Measurements from ENCODE around the gene KIAA1217. TPM values are rescaled to one million over a fixed set of nuclear protein-coding genes. Genes with fewer than 3 reads are reported as not detected.
"Not testable (repeated sequence)": the region's sequence is repeated elsewhere in the genome, so short reads cannot be mapped to it uniquely, and the experiment has no call there.

KIAA1217 gene
- polyA plus RNA-seq, 1 donor, result 41.8 TPM

DNA sequence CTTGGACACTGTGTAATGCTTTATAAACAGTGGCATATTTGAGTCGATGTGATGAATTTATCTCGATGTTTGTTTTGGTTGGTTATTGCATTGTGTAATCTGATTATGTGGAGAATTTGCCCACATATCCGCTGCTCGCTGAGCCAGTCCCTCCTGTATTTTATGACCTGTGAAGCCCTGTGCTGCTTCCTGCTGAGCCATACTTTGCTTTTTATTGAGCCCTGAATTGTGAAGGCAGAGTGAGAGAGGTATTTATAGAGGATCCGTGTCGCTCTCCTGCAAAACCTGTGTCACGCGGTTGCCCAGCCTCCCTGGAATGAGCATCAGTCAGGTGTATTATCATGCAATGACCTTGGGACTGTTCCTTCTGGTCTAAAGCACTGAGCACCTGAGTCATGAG is 261.1 kb downstream of the KIAA1217 start:
- DNase-seq, result no peak

DNA sequence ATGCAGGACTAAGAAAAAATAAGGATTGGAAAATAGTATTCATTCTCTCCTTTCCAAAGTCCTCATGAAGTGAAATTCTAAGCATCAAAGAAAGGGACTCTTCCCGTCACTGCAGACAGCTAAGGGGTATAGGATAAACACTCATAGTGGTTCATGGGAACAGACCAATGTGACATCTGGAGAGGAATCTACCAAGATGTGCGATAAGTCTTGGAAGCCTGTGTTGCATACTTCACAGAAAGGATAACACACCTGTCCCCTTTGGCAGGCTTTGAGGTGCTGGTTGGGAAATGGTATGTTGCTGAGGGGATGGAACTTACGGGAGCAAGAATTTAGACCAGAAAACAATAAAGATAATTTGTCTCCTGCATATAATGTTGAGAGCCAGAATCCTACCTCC is 266.7 kb downstream of the KIAA1217 start:
- no peak for DNase-seq

DNA sequence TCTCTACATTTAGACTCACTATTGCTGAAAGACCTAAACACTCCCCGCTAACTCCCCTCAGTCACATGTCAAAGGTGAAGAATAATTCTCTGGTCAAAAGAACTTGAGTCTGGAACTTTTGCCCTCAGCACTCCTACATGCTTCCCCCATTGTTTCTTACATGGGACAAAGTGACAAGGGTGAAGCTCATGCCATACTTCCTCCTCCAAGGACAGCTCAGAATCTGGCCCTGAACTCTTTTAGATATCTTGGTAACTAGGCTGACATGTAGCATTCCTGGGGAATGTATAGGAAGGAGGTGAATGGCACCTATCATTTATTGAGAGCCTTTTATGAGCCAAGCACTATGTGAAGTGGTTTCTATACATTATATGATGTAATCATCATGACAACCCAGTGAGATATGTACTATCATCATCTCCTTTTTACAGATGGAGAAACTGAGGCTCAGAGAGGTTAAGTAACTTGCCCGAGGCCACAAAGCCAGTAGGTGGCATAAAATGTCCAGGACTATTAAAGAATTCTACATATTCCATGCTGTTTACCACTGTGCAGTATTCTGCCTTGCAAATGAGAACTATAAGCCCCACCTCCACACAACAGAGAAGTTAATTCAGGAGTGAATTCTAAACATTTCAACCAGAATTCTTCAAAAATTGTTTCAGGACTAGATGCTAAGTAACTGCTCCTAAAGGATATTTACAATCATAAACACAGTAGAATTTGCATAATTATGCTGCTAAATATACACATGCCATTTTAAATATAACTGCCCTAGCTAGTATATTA is 268.2 kb downstream of the KIAA1217 start:
- no peak for DNase-seq

DNA sequence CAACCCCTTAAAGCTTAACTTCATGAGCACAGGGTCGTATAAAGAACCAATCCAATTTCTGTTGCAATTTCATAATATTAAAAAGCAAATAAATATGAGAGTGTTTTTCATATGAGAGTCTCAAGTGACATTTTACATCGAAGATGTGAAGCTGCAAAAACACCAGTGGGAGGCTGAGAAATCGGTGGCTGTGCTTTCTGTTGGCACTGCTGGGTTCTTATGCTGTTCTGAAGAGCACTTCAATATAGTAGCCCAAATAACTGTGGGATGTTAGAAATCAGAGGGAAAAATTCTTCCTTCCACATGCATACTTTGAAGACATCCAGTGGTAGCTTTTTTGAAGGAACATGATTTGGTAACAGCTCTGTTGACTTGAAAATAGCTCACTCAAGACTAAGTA is 269.0 kb downstream of the KIAA1217 start:
- no peak for DNase-seq

DNA sequence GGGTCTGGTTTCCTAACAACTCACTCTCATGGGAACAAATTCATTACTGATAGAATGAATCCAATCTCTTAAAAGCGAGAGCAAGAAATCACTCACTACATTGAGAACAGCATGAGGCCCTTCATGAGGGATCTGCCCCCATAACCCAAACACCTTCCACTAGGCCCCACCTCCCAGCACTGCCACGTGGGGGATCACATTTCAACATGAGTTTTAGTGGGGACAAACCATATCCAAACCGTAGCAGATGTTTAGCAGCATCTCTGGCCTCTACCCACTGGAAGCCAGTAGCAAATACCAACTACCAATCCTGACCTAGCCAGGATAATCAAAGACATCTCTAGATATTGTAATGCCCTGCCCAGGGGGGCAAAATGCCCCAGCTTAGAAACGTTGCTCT is 270.9 kb downstream of the KIAA1217 start:
- DNase-seq, result no peak

DNA sequence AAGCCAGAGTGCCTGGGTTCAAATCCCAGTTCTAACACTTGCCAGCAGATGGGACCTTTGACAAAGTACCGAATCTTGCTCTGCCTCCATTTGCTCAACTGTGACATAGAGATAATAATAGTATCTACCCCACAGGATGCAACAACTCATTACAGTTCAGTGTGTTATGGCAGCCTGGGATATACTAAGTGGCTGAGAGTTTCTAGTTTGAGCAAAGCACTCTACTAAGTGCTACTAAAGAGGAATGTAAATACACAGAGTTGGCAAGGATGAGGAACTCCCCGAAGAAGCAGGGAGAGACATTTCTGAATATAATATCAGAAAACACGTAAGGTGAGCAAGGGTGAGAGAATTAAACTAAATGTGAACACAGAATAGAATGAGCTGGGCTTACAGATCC is 271.5 kb downstream of the KIAA1217 start:
- DNase-seq, result no peak

DNA sequence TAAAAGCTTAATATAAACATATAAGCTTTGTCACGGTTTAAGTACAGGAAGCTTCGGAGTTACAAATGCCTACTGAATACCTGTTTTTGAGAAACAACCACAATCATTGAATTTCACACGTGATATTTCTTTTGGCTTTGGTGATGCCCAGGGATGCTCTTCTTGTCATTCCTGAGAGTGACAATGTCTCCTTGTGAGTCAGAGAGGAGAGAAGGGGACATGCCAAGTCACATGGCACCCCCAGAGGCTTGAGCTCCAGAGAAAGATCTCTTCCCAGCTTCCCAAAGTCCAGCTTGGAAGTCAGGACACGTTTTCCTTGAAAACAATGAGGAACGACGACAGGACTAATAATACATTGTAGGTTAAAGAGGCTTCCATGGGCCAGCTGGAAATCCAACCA is 272.3 kb downstream of the KIAA1217 start:
- DNase-seq, result no peak

DNA sequence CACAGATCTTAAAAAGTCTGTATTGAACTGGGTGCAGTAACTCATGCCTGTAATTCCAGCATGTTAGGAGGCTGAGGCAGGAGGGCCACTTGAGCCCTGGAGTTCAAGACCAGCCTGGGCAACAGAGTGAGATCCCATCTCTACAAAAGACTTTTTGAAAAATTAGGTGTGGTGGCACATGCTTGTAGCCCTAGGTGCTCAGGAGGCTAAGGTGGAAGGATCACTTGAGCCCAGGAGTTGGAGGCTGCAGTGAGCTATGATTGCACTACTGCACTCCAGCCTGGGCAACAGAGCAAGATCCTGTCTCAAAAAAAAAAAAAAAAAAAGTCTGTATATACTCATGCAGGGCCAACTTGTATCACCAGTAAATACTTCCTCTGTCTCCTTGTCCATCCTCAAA is 273.8 kb downstream of the KIAA1217 start:
- DNase-seq, result not testable (repeated sequence)

DNA sequence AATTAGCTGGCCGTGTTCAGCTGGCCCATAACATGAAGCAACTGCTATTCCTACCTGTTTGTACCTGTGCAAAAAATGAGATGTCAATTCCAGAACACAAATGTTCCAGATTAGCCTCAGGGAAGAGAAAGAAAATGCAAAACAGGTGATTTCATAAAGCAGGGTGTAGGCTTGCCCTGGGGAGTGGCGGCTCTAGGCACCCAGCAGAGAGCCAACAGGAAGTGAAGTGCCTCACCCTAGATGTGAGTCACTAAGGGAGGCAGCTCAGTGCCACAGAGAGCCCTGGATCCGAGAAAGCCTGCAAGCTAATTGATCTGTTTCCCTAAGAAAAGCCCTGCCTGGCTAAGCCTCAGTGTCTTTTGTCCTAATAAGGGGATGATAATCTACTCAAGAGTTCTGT is 274.8 kb downstream of the KIAA1217 start:
- DNase-seq, result no peak

DNA sequence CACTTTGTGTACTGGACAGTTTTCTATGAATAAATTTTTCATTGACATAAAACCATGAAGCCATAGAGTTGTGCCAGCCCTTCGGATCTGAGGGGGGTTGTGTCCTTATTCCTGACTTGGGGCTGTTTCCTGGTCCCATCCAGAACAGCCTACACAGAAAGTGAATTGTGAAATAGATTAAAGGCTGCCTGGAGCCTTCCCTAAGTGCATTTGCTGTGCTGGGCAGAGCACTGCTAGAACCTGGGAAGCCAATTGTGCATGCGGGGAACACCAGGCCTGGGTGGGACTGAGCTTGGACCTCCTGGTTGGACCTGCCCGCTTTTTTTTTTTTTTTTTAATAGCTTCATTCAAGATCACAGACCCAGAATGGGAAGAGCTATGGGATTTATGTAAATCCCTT is 275.8 kb downstream of the KIAA1217 start:
- DNase-seq, result no peak

DNA sequence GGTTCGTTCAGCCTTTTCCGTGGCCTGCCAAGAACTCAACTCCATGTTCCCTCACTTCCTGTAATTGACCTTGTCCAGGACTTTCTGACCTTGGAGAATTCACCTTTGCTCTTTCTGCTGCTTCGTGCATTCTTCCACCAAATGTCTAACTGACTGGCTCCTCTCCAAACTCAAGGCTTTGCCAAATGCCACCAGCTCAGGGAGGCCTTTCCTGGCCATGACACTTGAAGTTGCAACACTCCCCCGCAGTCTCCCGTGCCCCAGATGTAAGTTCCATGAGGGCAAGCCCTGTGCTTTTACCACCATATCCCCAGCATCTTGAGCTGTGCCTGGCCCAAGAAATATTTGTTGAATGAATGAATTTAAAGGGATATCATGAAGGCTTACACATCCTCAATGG is 276.4 kb downstream of the KIAA1217 start:
- no peak for DNase-seq

DNA sequence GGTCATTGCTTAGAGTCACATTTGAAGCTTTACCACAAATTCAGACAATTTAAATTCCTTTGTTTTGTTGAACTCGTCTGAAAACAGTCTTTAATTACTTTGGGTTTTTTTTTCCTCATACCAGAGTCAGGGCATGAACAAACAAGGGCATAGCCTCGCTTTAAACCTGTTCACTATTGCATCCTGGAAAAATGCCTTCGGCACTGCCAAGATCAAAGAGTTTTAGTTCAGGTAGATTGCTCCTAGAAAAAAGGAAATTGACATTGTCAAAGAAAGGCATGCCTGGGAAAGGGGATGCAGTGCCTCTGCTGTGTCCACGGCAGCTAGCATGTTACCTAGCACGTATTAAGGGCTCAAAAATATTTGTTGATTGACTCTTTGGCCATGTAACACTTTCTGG is 279.7 kb downstream of the KIAA1217 start:
- no peak for DNase-seq

DNA sequence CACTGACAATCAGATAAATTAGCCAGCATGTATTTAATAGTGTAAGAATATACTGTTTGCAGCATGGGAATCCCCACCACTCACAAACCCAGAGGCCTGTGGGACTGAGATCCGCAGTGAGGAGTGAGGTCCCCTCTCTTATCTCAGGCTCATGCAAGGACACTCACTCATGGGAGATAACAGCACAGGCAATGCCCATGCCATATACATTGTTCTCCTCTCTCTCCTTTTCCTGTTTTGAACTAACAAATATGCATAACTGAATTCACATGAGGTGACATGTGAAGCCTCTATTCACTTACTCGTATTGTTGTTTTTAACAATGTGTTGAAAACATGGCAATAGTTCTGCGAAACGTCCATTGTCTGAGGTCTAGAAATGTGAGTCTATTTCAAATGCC is 284.2 kb downstream of the KIAA1217 start:
- no peak for DNase-seq

DNA sequence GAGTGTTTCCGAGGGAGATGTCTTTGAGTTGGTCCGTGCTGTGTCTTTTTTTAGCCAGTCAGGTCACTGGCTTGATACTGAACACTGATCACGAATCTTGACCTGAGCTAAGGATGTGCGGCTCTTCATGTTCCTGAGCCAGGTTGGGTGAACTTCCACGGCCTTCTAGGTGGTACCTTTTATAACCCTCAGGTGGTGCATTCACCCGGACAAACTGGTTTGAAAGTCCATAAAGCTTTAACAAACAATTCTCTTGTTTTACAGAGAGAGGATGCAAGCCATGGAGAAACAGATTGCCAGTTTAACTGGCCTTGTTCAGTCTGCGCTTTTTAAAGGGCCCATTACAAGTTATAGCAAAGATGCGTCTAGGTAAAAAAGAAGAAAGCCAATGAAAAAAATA is 285.3 kb downstream of the KIAA1217 start:
- DNase-seq, result no peak

DNA sequence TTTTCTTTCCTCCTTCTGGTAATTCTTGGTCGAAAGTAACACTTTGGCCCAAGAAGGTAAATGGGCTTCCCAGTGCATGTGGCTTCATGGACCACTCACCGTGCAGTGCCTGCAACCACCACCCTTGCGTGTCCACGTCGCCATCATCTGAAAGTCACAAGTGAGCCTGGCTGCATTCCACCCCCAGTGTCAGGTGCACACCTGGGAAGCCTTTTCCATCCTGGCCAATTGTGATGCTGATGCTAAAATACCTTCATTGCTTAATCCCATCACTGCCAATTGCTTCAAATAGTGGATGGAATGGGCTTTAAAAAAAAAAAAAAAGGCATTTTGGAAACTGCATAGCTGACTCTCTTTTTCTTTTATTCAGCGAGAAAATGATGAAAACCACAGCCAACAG is 285.8 kb downstream of the KIAA1217 start:
- DNase-seq, result no peak

DNA sequence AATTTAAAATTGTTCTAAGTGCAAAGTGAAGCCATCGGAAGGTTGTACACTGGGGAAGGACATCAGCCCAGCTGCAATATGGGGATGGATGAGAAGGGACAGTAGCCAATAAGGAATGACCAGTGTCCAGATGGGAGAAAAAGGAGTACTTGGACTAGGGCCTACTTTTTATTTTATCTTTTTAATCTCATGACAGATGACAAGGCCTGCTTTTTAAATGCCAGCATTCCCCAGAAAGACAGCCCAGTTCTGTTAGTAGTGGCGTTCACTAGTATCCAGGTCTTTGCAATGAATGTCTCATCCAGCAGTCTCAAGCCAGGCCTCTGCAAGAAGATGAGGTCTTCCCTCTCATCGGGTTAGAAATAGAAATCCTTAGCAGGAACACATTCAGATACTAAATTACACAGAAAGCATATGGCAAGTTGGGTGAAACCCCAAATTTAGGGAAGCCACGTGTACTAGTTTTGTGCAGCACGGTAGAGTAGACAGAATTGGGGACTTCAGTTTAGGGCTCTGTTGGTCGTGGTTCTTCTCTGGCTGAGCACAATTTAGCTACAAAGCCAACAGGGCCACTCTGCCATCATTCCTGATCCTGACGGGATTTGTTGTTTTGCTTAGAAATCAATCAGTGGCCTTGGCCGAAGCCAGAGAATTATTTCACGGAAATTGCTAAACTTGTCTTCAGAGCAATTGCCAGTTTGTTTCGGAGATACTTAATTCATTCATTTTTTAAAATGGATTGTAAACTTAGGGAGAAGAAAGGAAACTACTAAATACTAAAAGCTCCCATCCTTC is 286.9 kb downstream of the KIAA1217 start:
- peak; percentile 32 for DNase-seq

DNA sequence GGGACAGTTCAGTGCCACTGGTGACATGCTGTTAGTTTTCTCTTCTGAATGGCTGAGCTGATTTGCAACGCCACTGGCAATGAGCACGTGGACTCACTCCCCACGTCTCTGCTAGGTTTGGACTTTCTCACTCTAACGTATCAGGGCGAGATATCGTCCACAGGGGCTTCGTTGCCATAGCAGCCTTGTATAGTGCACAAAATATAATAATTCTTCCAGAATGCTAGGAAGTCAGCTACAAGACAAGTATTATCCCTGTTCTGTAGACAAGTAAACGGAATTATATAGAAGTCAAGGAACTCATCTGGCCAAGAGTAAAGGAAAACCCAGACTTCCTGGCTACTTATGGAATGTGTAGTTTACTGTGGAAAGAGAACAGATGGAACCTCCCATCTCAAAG is 288.0 kb downstream of the KIAA1217 start:
- peak; percentile 76 for DNase-seq

DNA sequence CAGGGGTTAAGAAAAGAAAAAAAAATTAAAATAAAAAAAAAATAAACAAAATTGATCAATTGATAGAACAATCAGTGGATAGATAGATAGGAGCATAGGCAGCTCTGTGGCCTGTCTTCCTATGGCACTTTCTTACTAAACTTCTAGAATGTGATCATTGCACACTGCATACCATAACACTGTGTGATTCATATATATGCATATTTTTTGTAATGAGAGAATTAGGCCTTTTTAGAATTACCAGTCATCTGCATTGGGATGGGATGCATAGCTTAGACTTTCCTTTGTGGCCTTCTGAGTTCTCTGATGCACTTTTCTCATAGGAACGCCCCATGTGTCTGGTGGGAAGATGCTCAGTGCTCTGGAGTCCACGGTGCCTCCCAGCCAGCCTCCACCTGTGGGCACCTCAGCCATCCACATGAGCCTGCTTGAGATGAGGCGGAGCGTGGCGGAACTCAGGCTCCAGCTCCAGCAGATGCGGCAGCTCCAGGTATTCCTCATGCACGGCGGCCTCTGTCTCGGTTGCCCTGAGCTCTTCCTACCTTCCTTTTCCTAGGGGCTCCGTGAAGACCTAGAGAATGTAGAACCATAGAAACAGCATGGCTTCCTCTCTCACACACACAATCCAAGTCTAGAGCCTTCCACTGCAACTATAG is 292.2 kb downstream of the KIAA1217 start:
- DNase-seq, result no peak

DNA sequence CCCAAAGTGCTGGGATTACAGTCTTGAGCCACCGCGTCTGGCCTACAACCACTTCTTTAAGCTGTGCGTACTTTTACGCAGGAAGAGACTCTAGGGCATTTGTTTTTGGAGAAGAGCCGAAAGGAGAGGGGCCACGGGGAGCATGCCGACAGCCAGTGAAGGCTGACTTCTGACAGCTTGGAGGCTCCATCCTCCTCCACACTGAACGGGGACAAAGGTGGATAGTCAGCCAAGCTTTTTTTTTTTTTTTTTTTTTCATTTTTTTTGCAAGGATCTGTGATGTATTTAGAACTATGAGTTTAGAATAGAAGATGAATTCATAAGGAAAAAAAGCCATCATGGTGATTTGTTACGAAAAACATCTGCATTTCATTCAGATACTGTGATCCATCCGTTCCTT is 293.1 kb downstream of the KIAA1217 start:
- peak; percentile 36 for DNase-seq

DNA sequence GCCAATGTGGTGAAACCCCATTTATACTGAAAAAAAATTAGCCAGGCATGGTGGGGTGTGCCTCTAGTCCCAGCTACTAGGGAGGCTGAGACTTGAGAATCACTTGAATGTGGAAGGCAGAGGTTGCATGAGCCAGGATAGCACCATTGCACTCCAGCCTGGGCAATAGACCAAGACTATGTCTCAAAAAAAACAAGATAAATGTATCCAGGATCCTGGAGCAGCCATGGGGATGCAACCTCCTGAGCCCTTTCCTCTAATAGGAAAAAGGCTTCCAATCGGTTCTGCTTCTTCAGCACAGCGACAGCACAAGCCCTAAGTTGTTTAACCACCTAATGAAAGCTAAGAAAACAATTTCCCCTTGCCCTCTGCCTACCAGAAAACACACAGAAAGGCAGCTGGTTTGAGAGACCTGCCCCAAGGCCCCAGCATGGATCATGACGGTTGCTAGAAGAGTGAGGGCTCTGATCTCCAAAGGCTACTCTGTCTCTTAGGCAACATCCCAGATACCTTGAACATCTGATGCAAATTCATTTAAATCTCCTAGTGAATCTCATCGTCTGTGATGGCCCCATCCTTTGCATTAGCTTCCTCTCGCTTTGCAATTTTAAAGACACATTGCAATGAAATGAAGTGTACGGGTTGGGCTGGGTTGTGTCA is 294.0 kb downstream of the KIAA1217 start:
- DNase-seq, result peak; percentile 22

DNA sequence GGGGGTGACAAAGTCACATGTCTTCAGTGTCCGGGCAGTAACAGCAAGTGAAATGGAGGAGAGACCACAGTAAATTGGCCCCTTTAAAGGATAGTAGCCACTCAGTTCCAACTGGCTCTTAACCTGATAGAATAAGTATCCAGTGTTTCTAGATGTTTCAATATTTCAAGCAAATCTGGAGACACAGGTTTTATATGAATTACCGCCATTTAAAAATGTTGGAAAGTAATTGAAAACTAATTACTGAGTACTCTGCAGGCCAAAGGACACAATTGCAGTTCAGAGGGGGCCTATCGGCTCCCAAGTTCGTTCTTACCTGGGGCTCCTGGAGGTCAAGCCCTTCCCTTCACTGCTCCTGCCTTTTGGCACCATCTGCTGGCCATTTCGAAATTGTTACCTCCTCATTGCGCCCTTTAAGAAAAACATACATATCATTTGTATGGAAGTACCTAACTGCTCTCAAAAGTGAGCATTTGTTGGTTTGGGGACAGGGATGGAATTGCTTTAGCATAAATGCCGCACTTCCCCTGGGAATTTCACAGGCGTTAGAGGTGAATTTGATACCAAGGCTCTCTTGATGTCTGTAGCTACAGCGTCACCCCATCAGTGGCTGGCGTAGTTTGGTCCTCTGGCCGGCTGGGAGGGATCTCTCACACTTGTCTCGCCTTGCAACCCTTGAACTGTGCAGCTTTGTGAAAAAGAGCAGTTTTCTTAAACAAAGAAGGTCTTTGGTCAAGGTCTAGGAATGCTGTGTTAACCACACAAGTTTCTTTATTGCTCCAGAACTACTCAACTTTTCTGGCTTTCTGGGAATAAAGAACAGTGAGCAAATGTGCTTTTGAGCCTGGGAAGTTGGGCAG is 294.8 kb downstream of the KIAA1217 start:
- peak; percentile 43 for DNase-seq

DNA sequence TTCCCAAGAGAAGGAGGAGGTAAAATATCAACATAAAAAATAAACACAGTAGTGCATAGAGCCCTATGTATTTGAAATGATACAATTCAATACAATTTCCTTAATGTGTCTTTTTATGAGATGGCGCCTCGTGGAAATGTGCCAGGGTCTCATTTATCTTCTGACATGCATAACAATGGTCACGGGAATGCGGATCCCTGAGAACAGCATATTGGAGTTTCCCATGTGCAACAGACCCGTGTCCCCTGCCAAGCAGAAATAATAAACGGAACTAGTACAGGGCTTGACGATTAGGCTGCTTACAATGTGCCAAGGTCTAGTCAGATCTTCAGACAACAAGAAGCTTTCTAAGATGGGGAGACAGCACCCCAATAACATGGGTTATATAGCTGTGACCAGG is 296.8 kb downstream of the KIAA1217 start:
- DNase-seq, result no peak

Measured in hindlimb muscle (tissue), 1 donor.